NCI-H2107 treated with DMSO at 0.1 percent for 48 hours (cell line): Measurements from ENCODE around the gene WDR20.
"Not testable (repeated sequence)": the region's sequence is repeated elsewhere in the genome, so short reads cannot be mapped to it uniquely, and the experiment has no call there.

Source experiments
- DNase-seq: peaks from one replicate; lab custom pipeline; 2025; ENCODE audit not compliant: unreplicated experiment; lab: John Stamatoyannopoulos, UW

WDR20 gene

GRCh38 chr14:102164241-102164641, 24.5 kb downstream of the WDR20 start:
- no peak for DNase-seq

- DNase-seq, result no peak
Observed at GRCh38 chr14:102164965-102165364, 25.3 kb downstream of the WDR20 start.

GRCh38 chr14:102170061-102170460, 30.4 kb downstream of the WDR20 start:
- no peak for DNase-seq

GRCh38 chr14:102171173-102172020, 31.7 kb downstream of the WDR20 start:
- DNase-seq, result no peak

GRCh38 chr14:102172021-102172272, 32.2 kb downstream of the WDR20 start:
- DNase-seq, result not testable (repeated sequence)

GRCh38 chr14:102172721-102173120, 33.0 kb downstream of the WDR20 start:
- DNase-seq, result not testable (repeated sequence)

- DNase-seq, result no peak
Observed at GRCh38 chr14:102177161-102177560, 37.5 kb downstream of the WDR20 start.

- no peak for DNase-seq
Observed at GRCh38 chr14:102178806-102179205, 39.1 kb downstream of the WDR20 start.

GRCh38 chr14:102180248-102180998, 40.7 kb downstream of the WDR20 start:
- no peak for DNase-seq

GRCh38 chr14:102181187-102181586, 41.5 kb downstream of the WDR20 start:
- DNase-seq, result no peak

GRCh38 chr14:102182190-102182589, 42.5 kb downstream of the WDR20 start:
- no peak for DNase-seq

- DNase-seq, result no peak
Observed at GRCh38 chr14:102182936-102183619, 43.4 kb downstream of the WDR20 start.

GRCh38 chr14:102183886-102184285, 44.2 kb downstream of the WDR20 start:
- no peak for DNase-seq

- no peak for DNase-seq
Observed at GRCh38 chr14:102184316-102185035, 44.8 kb downstream of the WDR20 start.

- DNase-seq, result no peak
Observed at GRCh38 chr14:102185360-102185759, 45.7 kb downstream of the WDR20 start.

GRCh38 chr14:102187044-102187443, 47.3 kb downstream of the WDR20 start:
- DNase-seq, result no peak

GRCh38 chr14:102187568-102188001, 47.9 kb downstream of the WDR20 start:
- DNase-seq, result no peak

GRCh38 chr14:102188187-102188586, 48.5 kb downstream of the WDR20 start:
- DNase-seq, result no peak

GRCh38 chr14:102189874-102190273, 50.2 kb downstream of the WDR20 start:
- DNase-seq, result no peak

GRCh38 chr14:102192840-102193502, 53.3 kb downstream of the WDR20 start:
- DNase-seq, result no peak

- DNase-seq, result no peak
Observed at GRCh38 chr14:102194856-102195255, 55.2 kb downstream of the WDR20 start.
